Chondrocyte (in vitro differentiated cells): ENCODE data around the gene SERPINB6. TPM values are rescaled to one million over a fixed set of nuclear protein-coding genes. Genes with fewer than 3 reads are reported as not detected.
A peak's percentile ranks its signal among the peaks of the same experiment; 100 is the strongest.

Experiments
- DNase-seq: peaks from one replicate; pipeline ENCODE4 v3.0.0; 2021; ENCODE audit warnings: mixed read lengths, low spot score
- H3K27ac Mint-ChIP-seq: one replicate; pipeline ENCODE4 v1.8.0; 2021; ENCODE audit warnings: mild to moderate bottlenecking, moderate library complexity, mixed read lengths; ENCODE audit not compliant: unreplicated experiment
- H3K27me3 Mint-ChIP-seq: 2 replicates; pipeline ENCODE4 v1.8.0; 2021; ENCODE audit warnings: low read depth, mixed read lengths
- H3K36me3 Mint-ChIP-seq: 2 replicates; pipeline ENCODE4 v1.8.0; 2021; ENCODE audit warnings: low read depth, mixed read lengths
- H3K4me1 Mint-ChIP-seq: 2 replicates; pipeline ENCODE4 v1.8.0; 2021; ENCODE audit warnings: low read depth, mild to moderate bottlenecking, mixed read lengths
- H3K4me3 Mint-ChIP-seq: one replicate; pipeline ENCODE4 v1.8.0; 2021; ENCODE audit warnings: mild to moderate bottlenecking, moderate library complexity, mixed read lengths; ENCODE audit not compliant: unreplicated experiment
- H3K9me3 Mint-ChIP-seq: 2 replicates; pipeline ENCODE4 v1.8.0; 2021; ENCODE audit warnings: low read depth, mixed read lengths
- total RNA-seq: library from RNA; stranded (reverse); gene quantifications from 3 replicates; pipeline ENCODE4 v1.2.1, GENCODE V29; 2021
- TF ChIP-seq, protein P1 (sequence below): fragments of 200-600 bp; sonication (generic); IDR thresholded peaks from 2 replicates; pipeline ENCODE4 v1.5.0; 2021; ENCODE audit warnings: antibody characterized with exemption, mild to moderate bottlenecking, moderate library complexity

Gene SERPINB6
- total RNA-seq, 1 donor from 2014 or later: 98.0 TPM

GRCh38 chr6:2956930-2957685 is 14.3 kb downstream of the SERPINB6 start:
- Mint-ChIP-seq H3K4me1 (peaks cover 38% of the 10 kb centered on the region), H3K9me3 (no peaks in the 10 kb centered on the region), H3K4me3 (no peak overlapping the region), H3K27me3 (no peaks in the 10 kb centered on the region), H3K36me3 (peaks cover 7% of the 10 kb centered on the region), H3K27ac (peak overlapping the region; percentile 43)
- TF ChIP-seq, protein P1, sequence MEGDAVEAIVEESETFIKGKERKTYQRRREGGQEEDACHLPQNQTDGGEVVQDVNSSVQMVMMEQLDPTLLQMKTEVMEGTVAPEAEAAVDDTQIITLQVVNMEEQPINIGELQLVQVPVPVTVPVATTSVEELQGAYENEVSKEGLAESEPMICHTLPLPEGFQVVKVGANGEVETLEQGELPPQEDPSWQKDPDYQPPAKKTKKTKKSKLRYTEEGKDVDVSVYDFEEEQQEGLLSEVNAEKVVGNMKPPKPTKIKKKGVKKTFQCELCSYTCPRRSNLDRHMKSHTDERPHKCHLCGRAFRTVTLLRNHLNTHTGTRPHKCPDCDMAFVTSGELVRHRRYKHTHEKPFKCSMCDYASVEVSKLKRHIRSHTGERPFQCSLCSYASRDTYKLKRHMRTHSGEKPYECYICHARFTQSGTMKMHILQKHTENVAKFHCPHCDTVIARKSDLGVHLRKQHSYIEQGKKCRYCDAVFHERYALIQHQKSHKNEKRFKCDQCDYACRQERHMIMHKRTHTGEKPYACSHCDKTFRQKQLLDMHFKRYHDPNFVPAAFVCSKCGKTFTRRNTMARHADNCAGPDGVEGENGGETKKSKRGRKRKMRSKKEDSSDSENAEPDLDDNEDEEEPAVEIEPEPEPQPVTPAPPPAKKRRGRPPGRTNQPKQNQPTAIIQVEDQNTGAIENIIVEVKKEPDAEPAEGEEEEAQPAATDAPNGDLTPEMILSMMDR: no peak
- DNase-seq: no peak

GRCh38 chr6:2953098-2953497 is 18.3 kb downstream of the SERPINB6 start:
- H3K27me3 Mint-ChIP-seq: no peaks in the 10 kb centered on the region

GRCh38 chr6:2952557-2953095 is 18.7 kb downstream of the SERPINB6 start:
- Mint-ChIP-seq H3K36me3 (peaks cover 22% of the 10 kb centered on the region), H3K27ac (peak overlapping the region; percentile 69), H3K9me3 (no peaks in the 10 kb centered on the region), H3K4me3 (peak overlapping the region; percentile 35), H3K4me1 (peaks cover 17% of the 10 kb centered on the region), H3K27me3 (no peaks in the 10 kb centered on the region)
- DNase-seq: no peak
- TF ChIP-seq, protein P1: peak; percentile 98

More at GRCh38 chr6:2953098-2953497, 18.3 kb downstream of the SERPINB6 start:
- peaks cover 18% of the 10 kb centered on the region for H3K36me3 Mint-ChIP-seq
- no peak for DNase-seq
- H3K4me3 Mint-ChIP-seq: no peak overlapping the region
- peaks cover 17% of the 10 kb centered on the region for H3K4me1 Mint-ChIP-seq
- TF ChIP-seq, protein P1: no peak
- peak overlapping the region; percentile 69 for H3K27ac Mint-ChIP-seq
- H3K9me3 Mint-ChIP-seq: no peaks in the 10 kb centered on the region

DNA sequence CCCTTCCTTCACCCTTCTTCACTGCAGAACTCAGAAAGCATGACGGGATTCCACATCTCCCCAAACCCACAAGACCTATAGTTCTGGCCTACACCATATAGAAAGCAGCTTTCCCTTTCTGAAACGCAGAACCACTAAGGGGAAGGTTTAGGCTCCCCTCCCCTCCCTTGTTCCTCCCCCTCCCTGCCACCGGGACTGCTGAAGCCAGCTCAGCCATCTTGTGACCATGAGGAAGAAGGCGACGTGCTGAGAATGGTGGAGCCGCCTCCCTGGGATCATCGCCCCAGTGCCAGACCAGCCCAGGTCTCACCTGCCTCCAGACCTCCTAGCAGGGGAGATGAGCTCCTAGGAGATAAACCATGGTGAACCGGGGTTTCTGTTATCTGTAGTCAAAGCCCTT is 19.6 kb downstream of the SERPINB6 start:
- no peak for DNase-seq
- H3K27ac Mint-ChIP-seq: no peak overlapping the region
- H3K27me3 Mint-ChIP-seq: no peaks in the 10 kb centered on the region
- H3K4me1 Mint-ChIP-seq: peaks cover 9% of the 10 kb centered on the region
- no peak overlapping the region for H3K4me3 Mint-ChIP-seq
- peaks cover 27% of the 10 kb centered on the region for H3K36me3 Mint-ChIP-seq
- TF ChIP-seq, protein P1: no peak
- H3K9me3 Mint-ChIP-seq: no peaks in the 10 kb centered on the region

DNA sequence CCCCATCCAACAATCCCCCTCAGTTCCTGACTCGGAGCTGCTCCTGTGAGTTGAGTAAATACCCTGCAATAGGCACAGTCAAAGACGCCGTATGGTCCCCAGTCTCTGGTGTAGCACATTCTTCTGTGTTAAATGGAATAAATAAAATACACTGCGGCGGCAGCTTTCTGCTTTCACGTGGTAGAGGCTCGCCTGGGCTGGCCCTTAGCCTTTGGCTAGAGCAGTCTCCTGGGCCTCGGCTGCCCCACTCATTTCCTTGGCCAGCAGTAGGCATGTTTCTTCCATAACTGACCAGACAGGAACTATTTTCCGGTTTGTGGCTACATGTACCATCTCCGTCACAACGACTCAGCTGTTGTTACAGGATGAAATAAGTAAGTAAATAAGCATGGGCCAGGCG is 20.7 kb downstream of the SERPINB6 start:
- peaks cover 24% of the 10 kb centered on the region for H3K36me3 Mint-ChIP-seq
- peaks cover 9% of the 10 kb centered on the region for H3K4me1 Mint-ChIP-seq
- TF ChIP-seq, protein P1: no peak
- no peak overlapping the region for H3K4me3 Mint-ChIP-seq
- no peaks in the 10 kb centered on the region for H3K27me3 Mint-ChIP-seq
- DNase-seq: no peak
- H3K27ac Mint-ChIP-seq: no peak overlapping the region
- H3K9me3 Mint-ChIP-seq: no peaks in the 10 kb centered on the region
